NCI-H460 (cell line): ENCODE results near the gene ZCWPW1. TPM values are rescaled to one million over a fixed set of nuclear protein-coding genes. Genes with fewer than 3 reads are reported as not detected.

Experiments
- DNase-seq: peaks from one replicate; pipeline ENCODE4 v3.0.0-alpha.2; 2016; ENCODE audit warnings: low read depth; ENCODE audit errors: extremely low read depth
- total RNA-seq: library from RNA; depleted of rRNA; stranded (reverse); fragments of >200 nt; shearing (Covaris generic); gene quantifications from 2 replicates; pipeline ENCODE4 v1.2.3, GENCODE V29; 2014

ZCWPW1 gene
- total RNA-seq, 1 experiment from 2014 or later: 1.8 TPM

DNA sequence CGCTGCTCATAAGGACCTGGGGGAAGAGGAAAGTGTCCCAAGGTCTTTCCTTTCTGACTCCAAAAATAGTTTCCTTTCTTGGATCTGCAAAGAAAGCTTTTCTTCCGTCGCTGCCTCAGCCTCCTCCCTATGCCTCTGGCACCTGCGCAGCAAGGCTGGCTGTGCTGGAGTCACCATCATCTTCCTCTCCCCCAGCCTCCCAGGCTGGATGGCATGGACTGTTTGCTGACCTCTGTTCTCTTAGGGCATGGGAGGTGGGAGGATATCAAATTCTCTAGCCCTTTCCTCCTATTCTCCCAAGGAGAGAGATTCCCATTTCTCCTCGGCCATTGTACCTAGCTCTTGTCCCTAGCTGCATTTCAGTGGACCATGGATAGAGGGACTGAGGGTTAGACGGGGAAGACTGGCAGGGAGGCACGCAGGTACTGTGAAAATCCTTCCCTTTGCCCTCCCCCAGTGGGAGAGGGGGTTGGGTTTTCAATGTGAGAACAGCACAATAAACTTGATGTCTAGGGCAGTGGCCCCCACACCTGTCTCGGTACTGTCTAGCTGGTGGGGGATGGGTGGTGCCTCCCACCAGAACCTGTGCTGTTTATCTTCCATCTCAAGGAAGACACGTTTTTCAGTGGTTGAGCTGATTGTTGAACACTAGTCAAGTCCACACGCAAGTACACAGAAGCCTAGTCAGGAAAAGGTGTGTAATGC is 5.2 kb upstream of the ZCWPW1 start:
- DNase-seq: no peak

DNA sequence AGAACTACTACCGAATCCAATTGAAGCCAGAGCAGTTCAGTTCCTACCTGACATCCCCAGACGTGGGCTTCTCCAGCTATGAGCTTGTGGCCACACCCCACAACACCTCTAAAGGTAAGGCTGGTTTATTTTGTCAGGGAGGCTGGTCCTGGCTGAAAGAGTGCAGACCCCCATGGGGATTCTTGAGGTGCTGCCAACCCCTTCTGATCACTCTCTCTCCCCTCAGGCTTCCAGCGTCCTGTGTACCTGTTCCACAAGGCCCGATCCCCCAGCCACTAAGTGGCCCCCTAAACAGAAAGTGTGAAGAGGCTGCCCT is 4.7 kb upstream of the ZCWPW1 start:
- DNase-seq: no peak

DNA sequence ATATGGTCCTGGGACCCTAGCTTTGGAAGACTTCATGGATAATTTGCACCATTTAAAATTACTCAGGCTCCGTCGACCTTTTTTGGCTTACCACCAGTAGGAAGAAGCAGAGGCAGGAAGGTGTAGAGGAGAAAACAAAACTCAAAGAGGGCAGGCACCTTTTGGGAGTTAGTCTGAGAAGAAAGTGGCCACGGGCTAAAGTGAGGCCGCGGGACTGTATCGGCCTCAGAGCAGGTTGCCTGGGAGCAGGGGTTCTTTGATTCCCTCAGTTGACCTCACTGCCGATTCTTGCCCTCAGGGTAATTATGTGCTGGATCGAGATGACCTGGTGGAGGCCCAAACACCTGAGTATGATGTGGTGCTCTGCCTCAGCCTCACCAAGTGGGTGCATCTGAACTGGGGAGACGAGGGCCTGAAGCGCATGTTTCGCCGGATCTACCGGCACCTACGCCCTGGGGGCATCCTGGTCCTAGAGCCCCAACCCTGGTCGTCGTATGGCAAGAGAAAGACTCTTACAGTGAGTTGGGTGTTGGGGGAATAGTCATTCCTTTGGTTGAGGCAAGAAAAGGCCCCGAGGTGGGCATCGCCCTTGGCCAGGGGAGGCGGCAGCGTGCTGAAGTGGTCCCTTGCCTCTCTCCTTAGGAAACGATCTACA is 4.2 kb upstream of the ZCWPW1 start:
- no peak for DNase-seq

DNA sequence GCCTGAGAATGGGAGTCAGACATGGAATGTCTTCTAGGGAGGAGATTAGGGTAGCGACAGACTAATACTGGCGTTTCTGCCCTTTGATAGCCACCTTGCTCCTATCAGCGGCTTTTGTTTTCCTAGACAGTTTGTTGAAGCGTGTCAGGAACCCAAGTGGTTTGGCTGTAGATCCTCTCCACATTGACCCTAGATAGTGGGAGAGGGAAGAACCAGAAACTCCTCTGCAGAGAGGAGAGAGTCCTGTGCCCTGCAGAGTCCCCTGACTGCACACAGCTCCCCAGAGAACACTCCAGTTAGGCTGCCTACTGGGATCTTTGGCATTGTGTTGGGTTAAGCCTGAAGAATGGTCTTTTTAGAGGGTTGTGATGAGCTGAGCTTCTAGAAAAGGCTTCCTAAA is 3.5 kb upstream of the ZCWPW1 start:
- no peak for DNase-seq

DNA sequence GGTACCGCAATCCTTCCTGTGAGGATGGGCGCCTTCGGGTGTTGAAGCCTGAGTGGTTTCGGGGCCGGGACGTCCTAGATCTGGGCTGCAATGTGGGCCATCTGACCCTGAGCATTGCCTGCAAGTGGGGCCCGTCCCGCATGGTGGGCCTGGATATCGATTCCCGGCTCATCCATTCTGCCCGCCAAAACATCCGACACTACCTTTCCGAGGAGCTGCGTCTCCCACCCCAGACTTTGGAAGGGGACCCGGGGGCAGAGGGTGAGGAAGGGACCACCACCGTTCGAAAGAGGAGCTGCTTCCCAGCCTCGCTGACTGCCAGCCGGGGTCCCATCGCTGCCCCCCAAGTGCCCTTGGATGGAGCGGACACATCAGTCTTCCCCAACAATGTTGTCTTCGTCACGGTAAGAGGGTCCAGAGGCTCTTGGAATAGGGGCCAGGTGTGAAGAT is 2.8 kb upstream of the ZCWPW1 start:
- DNase-seq: no peak

DNA sequence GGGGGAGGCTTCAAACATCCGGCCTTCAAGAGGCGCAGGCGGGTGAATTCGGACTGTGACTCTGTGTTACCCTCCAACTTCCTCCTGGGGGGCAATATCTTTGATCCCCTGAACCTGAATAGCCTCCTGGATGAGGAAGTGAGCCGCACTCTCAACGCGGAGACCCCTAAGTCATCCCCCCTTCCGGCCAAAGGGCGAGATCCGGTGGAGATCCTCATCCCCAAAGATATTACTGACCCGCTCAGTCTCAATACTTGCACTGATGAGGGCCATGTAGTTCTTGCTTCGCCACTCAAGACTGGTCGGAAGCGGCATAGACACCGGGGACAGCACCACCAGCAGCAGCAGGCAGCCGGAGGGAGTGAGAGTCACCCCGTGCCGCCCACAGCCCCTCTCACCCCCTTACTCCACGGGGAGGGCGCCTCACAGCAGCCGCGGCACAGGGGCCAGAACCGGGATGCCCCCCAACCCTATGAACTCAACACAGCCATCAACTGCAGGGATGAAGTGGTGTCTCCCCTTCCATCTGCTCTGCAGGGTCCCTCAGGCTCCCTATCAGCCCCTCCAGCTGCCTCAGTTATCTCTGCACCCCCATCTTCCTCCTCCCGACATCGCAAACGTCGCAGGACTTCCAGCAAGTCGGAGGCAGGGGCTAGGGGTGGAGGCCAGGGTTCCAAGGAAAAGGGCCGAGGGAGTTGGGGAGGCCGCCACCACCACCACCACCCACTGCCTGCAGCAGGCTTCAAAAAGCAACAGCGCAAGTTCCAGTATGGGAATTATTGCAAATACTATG is 2.2 kb upstream of the ZCWPW1 start:
- no peak for DNase-seq

DNA sequence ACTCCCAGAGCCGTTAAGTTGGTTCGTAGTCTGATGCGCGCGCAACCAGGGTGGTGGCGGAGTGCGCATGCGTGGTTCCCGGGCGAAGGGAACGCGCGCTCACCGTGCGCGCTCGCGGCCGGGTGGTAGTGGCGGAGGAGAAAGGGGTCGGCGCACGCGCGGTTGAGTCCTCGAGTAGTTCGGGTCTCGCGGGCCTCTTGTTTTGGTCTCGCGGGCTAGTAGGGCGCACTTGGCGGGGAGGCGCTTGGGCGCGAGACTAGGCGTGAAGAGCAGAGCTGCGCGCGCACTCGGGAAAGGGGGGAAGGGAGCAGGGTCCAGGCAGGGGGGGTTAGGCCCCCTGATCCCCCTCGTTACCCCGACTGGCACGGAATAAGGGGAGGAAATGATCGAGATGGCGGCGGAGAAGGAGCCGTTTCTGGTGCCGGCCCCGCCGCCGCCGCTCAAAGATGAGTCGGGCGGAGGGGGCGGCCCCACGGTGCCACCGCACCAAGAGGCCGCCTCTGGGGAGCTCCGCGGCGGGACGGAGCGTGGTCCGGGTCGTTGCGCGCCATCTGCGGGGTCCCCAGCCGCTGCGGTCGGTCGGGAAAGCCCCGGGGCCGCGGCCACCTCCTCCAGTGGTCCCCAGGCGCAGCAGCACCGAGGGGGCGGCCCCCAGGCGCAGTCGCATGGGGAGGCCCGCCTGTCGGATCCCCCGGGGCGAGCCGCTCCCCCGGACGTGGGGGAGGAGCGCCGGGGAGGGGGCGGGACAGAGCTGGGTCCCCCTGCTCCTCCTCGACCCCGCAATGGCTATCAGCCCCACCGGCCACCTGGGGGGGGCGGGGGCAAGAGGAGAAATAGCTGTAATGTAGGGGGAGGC is 1.4 kb upstream of the ZCWPW1 start, which contains the start of gene MEPCE:
MEPCE (plus strand) TSS at position 195 of the 856 bp plus-strand sequence; CDS start at position 383, 188 bp downstream.
- peak; percentile 95 for DNase-seq

DNA sequence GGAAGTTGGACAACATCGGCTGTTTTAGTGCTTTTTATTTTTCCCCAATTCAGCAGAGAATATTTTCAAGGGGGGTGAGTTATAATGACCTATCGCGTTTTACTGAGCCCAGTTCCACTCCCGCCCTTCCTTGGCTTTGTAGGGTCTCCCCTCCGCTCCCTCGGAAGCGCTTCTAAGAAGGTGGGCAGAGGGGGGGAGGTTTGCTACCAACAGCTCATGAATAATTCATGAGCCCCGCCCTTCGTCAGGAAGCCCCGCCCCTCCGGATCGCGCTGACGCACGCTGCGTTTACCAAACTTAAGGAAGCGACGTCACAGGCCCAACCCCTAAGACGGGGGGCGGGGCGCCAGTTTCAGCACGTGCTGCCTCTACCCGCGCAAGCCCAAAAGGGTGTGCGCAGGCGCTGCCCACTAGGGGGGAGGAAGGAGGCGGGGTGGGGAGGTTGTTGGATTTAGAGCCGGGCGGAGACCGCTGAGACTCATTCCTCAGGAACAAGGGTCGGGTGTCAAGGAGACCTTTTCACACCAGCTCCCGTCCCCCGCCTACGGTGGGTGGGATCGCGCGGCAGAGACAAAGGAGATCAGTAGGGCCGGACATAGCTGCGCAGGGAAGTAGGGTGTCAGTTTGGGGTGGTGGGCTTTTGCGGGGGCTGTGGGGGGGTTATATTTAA is 599 bp upstream of the ZCWPW1 start:
- peak; percentile 100 for DNase-seq

DNA sequence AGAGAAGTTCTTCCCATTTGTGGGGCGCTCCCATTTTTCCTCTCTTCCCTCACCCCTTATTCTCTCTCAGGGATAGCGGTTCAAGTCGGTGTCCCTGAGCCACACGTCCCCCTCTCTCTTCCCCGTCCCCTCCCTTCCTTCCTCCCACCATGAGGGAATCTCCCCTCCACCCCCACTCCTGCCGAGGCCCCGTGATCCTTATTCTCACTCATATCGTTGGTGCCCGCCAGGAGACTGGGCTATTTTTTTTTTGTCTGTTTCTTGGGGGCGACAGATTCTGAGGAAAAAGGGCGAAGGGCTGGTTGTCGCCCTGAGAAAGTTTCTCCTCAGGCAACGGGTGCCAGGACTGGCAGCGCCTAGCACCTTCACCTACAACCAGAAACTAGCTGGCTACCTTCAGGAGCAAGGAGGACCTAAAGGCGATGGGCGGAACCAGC is 723 bp downstream of the ZCWPW1 start:
- no peak for DNase-seq

DNA sequence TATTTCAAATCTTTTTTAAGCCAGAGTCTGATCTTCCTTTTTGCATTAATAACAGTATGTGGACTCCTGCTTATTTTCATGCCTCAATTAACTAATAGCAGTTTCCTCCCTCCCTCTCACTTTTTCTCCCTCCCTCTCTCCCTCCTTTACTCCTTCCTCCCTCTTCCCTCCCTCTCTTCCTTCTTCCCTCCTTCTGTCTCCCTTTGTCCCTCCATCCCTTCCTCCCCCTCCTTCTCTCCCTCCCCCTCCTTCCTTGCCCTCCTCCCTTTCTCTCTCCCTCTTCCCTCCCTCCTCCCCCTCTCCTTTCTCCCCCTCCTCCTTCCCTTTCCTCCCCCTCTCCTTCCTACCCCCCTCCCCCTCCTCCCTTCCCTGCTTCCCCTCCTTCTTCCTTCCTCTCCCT is 2.0 kb downstream of the ZCWPW1 start:
- DNase-seq: no peak

DNA sequence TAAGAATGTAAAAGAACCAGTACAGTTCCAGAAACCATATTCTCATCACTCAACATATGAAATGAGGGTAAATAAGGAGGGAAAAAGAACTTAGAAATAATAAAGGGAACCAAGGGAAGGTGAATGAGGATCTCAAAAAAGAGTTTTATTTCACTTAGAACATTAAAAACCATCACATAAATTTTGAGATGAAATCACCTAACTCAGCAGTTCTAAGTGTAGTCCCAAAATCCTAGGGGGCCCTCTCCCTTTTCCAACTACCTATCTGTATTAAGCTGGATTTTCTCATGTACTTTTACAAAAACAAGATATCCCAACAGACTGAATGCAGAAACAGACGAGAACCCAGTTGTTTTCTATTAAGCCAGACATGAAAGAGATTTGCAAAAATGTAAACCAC is 3.2 kb downstream of the ZCWPW1 start:
- no peak for DNase-seq

DNA sequence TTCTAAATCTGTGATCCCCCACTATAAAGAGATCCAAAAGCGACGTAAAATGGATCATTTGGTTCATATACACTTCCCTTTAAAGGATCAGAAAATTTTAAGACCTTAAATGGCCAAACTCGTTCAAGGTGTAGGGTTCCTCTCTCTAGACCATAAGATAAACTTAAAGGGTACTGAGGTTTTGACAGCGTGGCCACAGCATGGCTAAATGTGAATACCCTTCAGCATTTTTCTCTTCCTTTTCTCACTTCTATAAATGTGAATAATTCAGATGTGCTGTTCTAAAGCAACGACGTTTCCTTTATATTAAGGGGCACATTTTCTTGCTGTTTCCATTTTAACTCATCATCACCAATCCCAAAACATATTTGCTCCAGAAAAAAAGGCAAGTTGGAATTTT is 5.2 kb downstream of the ZCWPW1 start:
- no peak for DNase-seq

DNA sequence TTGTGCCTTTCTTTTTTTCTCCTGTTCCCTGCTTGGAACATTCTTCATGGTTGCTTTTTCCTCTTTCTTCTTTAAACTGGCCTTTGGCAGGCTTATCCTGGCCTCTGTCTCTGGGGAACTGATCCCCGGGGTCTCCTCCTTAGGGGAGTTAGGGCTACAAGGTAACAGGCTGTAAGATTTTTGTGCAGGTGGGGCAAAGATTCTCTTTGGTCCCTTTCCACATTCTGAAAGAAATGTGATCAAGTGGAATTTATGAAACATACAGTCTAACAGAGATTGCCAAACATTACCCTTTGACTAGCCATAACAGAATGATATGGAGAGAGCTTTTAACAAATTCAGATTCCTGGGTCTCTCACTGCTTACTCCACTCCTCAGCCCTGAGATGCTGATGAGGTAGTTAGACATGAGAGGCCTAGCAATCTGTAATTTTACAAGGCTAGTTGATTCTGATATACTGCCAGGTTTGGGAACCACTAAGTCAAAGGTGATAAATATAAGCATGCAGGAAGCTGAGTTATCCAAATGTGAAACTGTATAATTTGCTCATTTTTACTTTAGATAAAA is 8.8 kb downstream of the ZCWPW1 start:
- DNase-seq: no peak

DNA sequence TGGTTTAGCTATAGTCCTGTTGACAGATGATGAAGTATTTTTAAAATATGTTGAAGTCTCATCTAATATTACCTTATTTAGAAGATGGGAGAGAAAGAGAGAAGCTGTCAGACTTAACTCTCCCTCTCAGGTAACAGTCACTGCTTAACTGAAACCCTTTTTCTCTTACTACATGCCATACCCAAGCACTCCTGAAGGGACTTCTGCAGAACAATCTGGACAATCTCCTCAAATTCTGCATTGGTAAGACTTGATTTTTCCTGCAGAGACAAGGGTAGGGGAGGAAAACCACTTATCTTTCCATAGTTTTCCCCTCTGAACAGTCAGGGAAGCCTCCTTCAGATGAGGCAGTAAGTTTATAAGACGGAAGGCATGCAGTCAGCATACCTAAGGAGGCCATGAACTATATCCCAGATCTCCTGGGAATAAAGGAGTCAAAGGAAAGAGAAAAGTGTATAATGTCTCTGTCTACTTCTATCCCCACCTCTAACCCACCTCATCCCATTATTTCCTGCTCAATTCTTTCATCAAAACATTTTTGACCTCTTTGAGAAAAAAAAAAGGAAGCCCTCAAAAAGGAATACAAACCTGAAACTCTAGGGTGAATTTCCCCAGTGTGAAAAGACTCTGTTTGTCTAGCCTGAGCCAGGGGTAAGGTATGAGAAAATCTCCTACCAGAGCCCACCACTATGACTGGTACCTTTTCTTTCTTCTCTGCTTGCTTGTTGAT is 9.4 kb downstream of the ZCWPW1 start:
- DNase-seq: no peak

DNA sequence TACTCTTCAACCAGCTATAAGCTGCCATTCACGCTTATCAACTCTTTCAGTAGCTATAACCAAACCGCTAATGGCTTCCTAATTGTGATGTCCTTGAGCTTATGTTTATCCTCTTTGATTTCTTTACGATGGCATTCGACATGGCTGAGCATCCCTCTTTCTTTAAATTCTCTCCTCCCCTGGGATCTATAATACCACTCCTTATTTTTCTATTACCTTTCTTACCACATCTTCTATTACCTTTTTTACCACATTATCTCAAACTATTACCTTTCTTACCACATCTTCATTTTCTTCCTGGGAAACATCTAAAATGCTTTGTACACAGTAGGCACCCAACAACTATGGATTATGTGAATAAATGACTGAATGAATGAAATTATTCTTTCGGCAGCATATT is 13.1 kb downstream of the ZCWPW1 start:
- DNase-seq: no peak

DNA sequence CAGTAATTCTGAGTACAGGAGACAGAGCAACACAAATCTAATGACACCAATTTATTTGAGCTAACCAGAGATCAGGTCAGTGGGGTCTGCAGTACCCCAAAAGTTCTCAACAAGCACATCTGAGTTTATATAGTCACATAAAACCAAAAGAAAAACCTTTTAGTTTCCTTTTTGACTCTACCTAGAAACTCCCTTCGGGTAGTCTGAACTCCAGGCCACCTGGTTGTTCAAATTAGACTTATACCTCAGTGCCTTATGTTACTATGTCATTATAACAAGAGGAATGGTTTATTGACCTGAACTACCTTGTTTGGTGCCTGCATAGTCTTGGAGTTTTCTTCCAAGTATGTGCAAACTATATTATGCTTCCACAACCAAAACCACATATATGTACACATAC is 14.6 kb downstream of the ZCWPW1 start:
- DNase-seq: no peak

DNA sequence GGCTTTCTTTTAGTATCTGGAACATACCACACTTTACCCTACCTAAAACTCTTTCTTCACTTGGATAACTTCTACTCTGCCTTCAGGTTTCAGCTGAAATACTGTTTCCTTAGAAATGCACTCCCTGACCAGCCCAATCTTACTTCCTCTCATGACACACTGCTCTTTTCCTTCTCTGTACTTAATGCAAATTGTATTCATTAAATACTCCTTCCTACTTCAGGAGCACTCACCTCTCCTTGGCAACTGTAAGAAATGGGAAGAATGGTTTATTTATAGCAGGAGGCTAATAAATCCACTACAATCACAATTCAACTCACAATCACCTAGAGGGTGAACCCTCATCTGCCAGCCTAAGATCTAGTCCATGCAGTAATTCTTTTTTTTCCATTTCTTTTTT is 15.2 kb downstream of the ZCWPW1 start:
- DNase-seq: no peak

DNA sequence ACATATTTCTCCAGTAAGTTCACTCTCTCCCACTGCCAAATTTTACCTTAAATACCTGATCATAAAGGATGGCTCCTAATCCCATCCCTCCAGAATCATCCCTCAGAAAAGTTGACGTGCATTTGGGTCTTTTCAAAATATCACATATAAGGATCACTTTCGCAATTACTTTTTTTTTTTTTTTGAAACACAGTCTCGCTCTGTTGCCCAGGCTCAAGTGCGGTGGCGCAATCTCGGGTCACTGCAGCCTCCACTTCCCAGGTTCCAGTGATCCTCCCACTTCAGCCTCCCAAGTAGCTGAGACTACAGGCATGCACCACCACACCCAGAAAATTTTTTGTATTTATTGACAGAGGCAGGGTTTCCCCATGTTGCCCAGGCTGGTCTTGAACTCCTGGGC is 17.4 kb downstream of the ZCWPW1 start:
- DNase-seq: no peak
